D721Med (cell line): ENCODE results near the gene C5AR2.
"Not testable (repeated sequence)": the region's sequence is repeated elsewhere in the genome, so short reads cannot be mapped to it uniquely, and the experiment has no call there.

ENCODE experiments used
- DNase-seq: peaks from one replicate; pipeline ENCODE4 v3.0.0; 2011; ENCODE audit warnings: low spot score; ENCODE audit not compliant: insufficient read length
- FAIRE-seq: peaks from 2 replicates; lab custom pipeline; 2011; peaks lifted over from hg19 to GRCh38; lab: Jason Lieb, UNC
- TF ChIP-seq, protein P1 (sequence below): IDR thresholded peaks from 2 replicates; pipeline ENCODE4 v1.5.1; 2012; ENCODE audit warnings: mild to moderate bottlenecking, control low read depth; ENCODE audit not compliant: insufficient read depth; ENCODE audit errors: missing control alignments

C5AR2 gene

DNA sequence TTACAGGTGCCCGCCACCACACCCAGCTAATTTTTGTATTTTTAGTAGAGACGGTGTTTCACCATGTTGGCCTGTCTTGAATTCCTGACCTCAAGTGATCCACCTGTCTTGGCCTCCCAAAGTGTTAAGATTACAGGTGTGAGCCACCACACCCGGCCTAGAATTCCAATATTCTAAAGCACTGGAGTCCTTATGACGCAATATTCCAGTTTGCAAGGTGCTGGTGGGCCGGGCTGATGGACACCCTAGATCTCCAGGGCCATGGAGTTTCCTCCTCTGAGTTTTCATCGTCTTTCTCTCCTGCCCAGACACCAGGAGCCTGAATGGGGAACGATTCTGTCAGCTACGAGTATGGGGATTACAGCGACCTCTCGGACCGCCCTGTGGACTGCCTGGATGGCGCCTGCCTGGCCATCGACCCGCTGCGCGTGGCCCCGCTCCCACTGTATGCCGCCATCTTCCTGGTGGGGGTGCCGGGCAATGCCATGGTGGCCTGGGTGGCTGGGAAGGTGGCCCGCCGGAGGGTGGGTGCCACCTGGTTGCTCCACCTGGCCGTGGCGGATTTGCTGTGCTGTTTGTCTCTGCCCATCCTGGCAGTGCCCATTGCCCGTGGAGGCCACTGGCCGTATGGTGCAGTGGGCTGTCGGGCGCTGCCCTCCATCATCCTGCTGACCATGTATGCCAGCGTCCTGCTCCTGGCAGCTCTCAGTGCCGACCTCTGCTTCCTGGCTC lies 8.7 kb downstream of the C5AR2 start:
- DNase-seq = no peak
- TF ChIP-seq, protein P1, sequence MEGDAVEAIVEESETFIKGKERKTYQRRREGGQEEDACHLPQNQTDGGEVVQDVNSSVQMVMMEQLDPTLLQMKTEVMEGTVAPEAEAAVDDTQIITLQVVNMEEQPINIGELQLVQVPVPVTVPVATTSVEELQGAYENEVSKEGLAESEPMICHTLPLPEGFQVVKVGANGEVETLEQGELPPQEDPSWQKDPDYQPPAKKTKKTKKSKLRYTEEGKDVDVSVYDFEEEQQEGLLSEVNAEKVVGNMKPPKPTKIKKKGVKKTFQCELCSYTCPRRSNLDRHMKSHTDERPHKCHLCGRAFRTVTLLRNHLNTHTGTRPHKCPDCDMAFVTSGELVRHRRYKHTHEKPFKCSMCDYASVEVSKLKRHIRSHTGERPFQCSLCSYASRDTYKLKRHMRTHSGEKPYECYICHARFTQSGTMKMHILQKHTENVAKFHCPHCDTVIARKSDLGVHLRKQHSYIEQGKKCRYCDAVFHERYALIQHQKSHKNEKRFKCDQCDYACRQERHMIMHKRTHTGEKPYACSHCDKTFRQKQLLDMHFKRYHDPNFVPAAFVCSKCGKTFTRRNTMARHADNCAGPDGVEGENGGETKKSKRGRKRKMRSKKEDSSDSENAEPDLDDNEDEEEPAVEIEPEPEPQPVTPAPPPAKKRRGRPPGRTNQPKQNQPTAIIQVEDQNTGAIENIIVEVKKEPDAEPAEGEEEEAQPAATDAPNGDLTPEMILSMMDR = no peak
- FAIRE-seq = no peak

DNA sequence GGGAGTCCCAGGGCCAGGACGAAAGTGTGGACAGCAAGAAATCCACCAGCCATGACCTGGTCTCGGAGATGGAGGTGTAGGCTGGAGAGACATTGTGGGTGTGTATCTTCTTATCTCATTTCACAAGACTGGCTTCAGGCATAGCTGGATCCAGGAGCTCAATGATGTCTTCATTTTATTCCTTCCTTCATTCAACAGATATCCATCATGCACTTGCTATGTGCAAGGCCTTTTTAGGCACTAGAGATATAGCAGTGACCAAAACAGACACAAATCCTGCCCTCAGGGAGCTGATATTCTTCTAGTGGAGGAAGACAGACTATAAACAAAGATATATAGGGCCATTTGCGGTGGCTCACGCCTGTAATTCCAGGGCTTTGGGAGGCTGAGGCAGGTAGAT lies 9.8 kb downstream of the C5AR2 start:
- DNase-seq = no peak
- FAIRE-seq = no peak
- TF ChIP-seq, protein P1 = no peak

DNA sequence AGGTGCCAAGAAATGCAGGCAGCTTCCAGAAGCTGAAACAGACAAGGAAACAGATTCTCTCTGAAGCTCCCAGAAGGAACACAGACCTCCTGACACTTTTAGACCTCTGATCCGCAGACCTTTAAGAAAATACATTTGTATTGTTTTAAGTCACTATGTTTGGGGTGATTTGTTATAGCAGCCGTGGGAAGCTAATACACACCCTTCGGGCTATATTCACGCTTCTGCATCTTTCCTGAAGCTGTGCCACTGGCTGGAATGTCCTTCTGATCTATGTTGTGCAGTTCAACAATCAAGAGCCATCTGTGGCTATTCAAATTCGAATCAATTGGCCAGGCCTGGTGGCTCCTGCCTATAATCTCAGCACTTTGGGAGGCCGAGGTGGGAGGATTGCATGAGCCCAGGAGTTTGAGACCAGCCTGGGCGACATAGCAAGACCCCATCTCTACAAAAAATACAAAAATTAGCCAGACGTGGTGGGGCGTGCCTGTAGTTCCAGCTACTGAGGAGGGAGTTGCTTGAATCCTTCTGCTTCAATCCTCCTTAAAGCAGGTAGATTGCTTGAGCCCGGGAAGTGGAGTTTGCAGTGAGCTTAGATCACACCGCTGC lies 11.3 kb downstream of the C5AR2 start:
- TF ChIP-seq, protein P1 = no peak
- no peak for FAIRE-seq
- no peak for DNase-seq

DNA sequence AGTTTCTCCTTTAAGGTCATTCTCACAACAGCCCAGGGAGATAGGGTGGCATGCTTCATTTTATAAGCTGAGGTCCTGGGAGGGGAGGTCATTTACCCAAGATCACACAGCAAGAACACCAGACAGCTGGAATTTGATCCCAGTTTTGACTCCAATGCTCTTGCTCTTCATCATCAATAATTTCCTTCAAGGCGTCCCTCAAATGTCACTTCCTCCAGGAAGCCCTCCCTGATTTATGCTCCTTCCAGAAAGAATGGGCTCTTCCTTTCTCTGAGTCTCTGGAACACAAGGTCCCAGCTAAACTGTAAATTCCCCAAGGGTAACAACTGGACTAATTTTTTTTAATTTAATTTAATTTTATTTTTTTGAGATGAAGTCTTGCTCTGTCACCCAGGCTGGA lies 12.4 kb downstream of the C5AR2 start:
- FAIRE-seq = no peak
- TF ChIP-seq, protein P1 = no peak
- DNase-seq = no peak

DNA sequence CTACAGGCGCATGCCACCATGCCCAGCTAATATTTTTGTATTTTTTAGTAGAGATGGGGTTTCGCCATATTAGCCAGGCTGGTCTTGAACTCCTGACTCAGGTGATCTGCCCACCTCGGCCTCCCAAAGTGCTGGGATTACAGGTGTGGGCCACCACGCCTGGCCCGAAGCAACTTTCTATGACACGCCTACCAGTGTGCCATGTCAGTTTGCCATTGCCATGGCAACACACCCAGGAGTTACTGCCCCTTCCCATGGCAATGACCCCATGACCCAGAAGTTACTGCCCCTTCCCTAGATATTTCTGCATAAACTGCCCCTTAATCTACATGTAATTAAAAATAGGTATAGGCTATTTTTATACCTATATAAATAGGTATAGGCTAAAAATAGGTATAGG lies 14.0 kb downstream of the C5AR2 start:
- FAIRE-seq, DNase-seq: not testable (repeated sequence)

DNA sequence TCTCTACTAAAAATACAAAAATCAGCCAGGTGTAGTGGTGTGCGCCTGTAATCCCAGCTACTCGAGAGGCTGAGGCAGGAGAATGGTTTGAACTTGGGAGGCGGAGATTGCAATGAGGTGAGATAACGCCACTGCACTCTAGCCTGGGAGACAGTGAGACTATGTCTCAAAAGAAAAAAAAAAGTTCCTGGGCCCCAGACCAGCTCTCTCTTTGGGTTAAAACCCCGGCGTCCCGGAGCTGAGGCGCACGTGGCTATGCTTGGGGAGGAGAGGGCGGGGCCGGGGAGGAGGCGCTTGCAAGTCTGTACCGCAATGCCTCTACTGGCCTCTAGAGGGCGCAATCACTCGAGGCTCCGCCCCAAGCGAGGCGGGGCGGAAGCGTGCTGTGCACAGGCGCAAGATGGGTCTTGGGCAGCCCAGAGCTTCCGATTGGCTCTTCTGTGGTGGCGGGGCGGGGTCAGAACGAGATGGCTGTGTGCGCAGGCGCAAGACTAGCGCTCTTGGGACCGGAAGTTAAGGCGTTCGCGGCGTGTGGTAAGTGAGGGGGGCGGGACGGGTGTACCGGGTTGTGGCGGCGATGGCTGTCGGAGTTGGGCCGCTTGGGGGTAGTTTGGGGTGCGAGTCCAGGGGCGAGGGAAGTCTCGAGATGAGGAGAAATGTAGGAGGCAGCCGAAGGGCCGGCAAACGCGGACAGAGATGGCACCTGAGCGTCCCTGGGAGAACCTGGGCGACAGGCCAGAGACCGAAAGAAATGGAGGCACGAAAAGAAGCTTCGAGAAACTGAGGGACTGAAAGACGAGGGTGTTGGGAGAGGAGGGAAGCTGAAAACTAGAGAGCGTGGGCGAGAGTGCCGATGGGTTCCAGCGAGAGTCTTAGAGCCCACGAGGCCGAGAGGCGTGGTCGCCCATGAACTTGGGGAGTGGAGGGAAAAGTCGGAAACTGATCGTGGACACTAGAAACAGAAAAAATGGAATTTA lies 17.1 kb downstream of the C5AR2 start, which contains the start of gene DHX34:
TSS of gene DHX34 (plus strand) at position 497 of the 977 bp plus-strand sequence. CDS start 3,716 bp downstream, outside the sequence.
- FAIRE-seq (no peak), DNase-seq (peak; percentile 98)
- TF ChIP-seq, protein P1 = peak; percentile 86

DNA sequence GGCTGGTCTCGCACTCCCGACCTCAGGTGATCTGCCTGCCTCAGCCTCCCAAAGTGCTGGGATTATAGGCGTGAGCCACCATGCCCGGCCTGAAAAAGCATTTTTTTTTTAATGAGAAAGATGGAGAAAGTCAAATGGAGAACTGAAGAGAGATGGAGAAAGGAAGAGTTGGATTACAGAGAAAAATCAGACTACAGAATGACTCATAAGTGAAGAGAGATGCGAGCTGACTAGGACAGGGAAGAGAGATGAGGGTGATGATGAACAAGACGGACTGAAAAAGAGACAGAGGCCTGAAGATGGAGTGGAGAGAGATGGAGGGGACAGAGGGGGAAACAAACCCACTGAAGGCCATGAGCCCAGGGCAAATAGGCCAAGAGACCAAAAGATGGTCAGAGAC lies 18.7 kb downstream of the C5AR2 start:
- FAIRE-seq (no peak), DNase-seq (no peak)
- TF ChIP-seq, protein P1 = no peak
